DLD1 (cell line): ENCODE measurements around the gene CFAP119.

Experiments
- in situ Hi-C: cut with HindIII; loops from 2 replicates; pipeline ENCODE4 v1.10.0; 2017; ENCODE audit warnings: low sequenced_read_pairs

CFAP119 gene

GRCh38 chr16:30762991-30763725, 1.3 kb upstream of the CFAP119 start:
- in situ Hi-C loops: no loop called here

DNA sequence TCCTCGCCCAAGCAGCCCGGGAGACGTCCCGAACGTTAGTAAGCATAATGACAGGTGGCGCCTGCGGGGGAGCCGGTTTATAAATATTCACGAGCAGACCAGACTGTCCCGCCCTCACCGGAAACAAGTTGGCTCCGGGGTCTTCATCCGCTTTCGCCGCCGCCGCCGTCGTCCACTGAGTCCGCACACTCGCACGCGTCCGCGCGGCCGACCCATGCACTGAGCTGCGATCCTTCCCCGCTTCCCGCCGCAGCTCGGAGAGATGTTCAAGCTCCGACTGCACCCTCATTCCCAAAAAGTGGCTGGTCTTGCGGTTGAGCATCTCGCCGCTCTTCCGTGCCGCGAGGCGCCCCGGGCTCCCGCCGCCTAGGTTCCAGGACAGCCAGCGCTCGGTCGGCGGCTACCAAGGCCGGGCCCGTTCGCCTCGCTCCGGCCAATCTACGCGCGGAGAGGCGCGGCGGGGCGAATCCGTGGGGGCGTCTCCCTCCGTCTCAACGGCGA, 385 bp downstream of the CFAP119 start:
- in situ Hi-C loops: no loop called here

- in situ Hi-C loops: no loop called here
Measured at GRCh38 chr16:30760577-30761426, 1.1 kb downstream of the CFAP119 start.

DNA sequence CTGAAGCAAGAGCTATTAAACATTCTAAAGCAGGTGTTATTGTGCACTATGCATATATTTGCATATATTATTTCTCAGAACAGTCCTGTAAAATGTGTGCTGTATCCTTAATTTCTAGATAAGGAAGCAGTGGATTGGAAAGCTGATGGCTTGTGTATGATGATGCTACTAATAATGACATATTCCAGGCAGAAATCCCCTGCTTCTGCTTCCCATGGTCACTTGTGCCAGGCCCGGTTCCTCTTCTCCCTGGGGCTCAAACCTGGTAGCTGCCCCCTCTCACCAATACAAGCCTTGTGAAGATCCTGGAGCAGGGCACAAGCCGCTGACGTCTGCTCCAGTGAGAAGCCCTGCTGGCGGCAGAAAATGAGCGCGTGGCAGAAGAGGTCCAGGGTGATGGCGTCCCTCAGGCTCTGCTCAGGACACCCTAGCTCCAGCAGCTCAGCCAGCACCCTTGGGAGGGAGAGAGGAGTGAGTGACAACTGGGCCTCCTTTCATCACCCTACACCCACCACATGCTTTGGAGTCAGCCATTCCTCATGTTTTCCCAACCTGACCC, 1.8 kb downstream of the CFAP119 start:
- in situ Hi-C loops: no loop called here

DNA sequence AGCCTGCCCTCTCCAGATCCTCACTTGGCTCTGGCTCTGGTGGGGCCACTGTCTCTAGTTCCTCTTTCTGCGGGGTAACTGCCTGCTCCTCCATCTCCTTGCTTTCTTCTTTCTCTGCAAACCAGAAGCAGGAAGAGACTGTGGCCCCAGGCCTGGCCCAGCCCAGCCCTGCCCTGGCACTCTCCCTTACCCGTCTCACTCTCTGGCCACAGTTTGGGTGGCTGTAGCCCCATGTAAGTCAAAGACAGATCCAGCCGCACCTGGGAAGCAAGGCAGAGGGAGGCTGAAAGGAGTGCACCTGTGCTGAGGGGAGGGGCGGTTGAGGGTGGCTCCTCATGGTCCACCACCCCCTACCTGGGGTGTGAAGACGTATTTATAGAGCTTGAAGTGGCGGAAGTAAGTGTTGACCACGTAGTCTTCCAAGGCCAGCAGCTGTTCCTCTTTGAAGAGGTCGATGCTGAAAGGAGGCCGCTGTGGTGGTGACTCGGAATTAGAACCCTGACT, 2.8 kb downstream of the CFAP119 start:
- in situ Hi-C loops: no loop called here

DNA sequence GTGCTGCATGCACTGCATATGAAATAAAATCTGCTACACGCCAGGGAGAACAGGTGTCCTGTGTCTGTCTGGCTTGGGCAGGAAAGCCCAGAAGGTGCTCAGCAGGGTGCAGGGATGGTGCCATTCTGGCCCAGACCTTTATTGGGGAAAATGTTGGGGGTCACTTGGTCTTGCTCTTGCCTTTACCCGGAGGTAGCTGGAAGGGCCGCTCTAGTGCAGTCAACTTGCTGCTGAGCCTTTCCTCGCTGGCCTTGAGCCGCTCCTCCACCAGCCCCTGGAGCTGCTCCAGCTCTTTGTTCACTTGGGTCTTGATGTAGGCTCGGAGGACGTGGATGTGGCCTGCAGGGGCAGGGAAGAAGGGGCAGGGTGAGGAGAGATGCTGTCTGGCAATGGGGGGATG, 4.5 kb downstream of the CFAP119 start:
- in situ Hi-C loops: no loop called here

DNA sequence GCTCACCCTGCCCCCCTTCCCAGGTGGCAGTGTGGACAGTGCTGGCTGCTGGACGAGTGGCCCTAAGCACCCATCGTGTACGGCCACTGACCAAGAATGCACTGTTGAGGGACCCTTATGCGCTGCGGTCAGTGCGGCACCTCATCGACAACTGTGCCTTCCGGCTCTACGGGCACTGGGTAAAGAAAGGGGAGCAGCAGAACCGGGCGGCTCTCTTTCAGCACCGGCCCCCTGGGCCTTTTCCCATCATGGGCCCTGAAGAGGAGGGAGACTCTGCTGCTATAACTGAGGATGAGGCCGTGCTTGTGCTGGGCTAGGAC, 5.1 kb downstream of the CFAP119 start:
- in situ Hi-C loops: no loop called here

DNA sequence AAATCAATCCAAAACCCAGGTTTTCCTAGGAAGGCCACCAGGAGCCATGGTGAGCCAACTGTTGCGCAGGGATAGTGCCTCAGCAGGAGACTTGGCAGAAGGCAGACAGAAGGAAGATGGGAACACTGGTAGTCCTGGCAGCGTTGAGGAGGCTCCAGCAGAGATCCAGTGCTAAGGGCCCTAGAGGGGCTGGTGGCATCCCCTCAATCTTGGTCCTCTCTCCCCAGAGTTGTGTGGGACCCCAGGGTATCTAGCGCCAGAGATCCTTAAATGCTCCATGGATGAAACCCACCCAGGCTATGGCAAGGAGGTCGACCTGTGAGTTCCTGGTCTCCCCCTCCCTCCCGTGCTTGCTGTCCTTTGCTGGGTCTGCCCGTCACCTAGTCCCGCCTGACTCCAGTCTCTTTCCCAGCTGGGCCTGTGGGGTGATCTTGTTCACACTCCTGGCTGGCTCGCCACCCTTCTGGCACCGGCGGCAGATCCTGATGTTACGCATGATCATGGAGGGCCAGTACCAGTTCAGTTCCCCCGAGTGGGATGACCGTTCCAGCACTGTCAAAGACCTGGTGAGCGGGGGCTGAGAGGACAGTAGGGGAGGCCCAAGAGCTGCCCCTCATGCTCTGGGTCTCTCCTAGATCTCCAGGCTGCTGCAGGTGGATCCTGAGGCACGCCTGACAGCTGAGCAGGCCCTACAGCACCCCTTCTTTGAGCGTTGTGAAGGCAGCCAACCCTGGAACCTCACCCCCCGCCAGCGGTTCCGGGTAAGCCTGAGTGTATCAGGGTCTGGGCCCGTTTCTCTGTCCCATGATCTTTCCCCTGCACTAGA, 5.7 kb downstream of the CFAP119 start:
- in situ Hi-C loops: no loop called here

DNA sequence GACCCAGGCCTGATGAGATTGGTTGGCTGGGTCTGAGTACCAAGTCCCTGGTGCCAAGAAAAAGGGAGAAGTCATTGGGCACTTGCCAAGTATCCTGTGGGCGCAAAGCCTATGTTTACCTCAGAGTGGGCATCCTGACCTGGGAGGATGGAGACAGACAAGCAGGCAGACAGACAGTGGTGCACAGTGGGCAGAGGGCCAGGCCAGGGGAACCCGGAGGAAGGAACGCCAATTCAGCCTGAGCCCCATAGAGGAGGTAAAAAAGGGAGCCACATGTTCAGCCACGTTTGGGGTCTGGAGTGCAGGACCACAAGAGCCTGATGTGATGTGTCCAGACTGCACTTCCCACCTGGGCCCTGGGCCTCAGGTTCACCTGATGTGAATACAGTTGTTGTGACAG, 8.3 kb downstream of the CFAP119 start:
- in situ Hi-C loops: no loop called here

GRCh38 chr16:30750876-30751465, 10.9 kb downstream of the CFAP119 start:
- in situ Hi-C loops: no loop called here

- in situ Hi-C loops: no loop called here
Measured at GRCh38 chr16:30750201-30750600, 11.7 kb downstream of the CFAP119 start.

GRCh38 chr16:30748634-30749445, 13.0 kb downstream of the CFAP119 start:
- in situ Hi-C loops: no loop called here

- in situ Hi-C loops: no loop called here
Measured at GRCh38 chr16:30747799-30748633, 13.8 kb downstream of the CFAP119 start, which contains the start of gene PHKG2. TSS of gene PHKG2 (plus strand) at chr16:30748425. CDS start at chr16:30748821, 396 bp downstream.

GRCh38 chr16:30747331-30747730, 14.5 kb downstream of the CFAP119 start:
- in situ Hi-C loops: no loop called here

DNA sequence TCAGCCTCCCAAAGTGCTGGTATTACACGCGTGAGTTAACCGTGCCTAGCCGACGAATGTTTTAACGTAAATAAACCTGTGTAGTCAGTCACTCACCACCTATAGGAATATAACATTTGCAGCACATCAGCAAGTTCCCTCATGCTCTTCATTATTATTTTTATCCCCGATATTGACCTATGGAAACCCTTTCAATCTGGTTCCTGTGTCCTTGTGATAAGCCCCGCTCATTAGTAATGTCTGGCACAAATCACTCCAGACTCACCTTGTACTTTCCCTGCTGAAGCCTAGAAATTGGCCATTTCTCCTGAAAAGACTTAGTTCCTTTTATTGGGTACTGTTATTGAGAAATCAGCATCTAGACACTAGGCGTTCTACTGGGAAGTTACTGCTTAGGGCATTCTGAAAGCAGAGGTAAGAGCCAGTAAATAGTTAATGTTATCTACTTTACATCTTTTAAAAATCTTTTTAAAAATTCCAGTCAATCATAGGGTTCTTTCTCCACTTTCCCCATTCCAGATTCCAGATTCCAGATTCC, 15.2 kb downstream of the CFAP119 start:
- in situ Hi-C loops: no loop called here

DNA sequence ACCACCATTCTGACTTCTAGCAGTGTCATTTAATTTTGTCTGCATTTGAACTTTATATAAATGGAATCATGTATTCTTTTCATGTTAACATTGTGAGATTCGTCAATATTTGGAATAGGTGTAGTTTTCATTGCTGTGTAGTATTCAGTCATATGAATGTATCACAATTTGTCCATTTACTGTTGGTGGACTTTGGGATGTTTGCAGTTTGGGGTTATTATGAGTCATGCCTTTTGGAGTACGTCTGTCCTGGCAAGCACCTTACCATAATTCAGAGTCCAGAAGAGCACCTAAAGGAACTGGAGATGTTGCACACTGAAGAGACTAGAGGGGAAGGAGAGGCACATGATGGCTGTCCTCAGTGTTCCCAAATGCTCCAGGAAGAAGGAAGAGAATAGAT, 16.8 kb downstream of the CFAP119 start:
- in situ Hi-C loops: no loop called here

DNA sequence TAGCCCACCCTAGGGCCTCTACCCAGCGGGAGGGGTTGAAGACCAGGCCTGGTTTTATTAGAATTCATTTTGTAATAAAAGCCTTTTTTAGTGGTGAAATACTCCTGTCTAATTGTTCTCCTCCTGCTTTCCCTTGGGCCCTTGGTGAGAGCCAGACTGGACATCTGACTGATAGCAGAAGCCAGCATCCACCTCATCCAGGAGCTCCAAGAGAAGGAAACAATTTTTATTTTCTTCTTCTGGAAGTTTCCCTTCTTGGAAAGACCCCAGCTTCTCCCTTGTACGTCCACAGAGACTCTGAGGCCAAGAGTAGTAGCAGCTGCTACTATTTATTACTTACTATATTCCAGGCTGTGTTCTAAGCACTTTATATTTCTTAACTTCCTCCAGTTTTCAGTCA, 17.7 kb downstream of the CFAP119 start:
- in situ Hi-C loops: no loop called here

- in situ Hi-C loops: no loop called here
Measured at GRCh38 chr16:30743716-30744115, 18.1 kb downstream of the CFAP119 start.
